GM11168 (cell line): ENCODE data around the gene U2AF1.
"Not testable (repeated sequence)": the region's sequence is repeated elsewhere in the genome, so short reads cannot be mapped to it uniquely, and the experiment has no call there.

Experiments
- in situ Hi-C: fragments of 300-500 bp; cut with MboI; formaldehyde crosslinking; loops from one replicate; pipeline ENCODE4 v1.12.0; 2022; ENCODE audit warnings: low sequenced_read_pairs; ENCODE audit not compliant: unreplicated experiment

The U2AF1 gene

GRCh38 chr21:43043291-43043690, 64.1 kb downstream of the U2AF1 start:
- in situ Hi-C loops, result not testable (repeated sequence)
